Posterior cingulate gyrus (tissue), 11 donors: ENCODE data around the gene LAPTM4A.

Experiments used
- DNase-seq, 10 donors: peaks; one replicate each; pipeline versions ENCODE4 v3.0.0 to v3.0.0-alpha.2; 2020 to 2021; ENCODE audit warnings: mixed read lengths in 3 of 10
- intact Hi-C: fragments of 100-400 bp; cut with DNase I; formaldehyde crosslinking; loops from one replicate; pipeline ENCODE4 v1.15.1; 2023

LAPTM4A gene

DNA sequence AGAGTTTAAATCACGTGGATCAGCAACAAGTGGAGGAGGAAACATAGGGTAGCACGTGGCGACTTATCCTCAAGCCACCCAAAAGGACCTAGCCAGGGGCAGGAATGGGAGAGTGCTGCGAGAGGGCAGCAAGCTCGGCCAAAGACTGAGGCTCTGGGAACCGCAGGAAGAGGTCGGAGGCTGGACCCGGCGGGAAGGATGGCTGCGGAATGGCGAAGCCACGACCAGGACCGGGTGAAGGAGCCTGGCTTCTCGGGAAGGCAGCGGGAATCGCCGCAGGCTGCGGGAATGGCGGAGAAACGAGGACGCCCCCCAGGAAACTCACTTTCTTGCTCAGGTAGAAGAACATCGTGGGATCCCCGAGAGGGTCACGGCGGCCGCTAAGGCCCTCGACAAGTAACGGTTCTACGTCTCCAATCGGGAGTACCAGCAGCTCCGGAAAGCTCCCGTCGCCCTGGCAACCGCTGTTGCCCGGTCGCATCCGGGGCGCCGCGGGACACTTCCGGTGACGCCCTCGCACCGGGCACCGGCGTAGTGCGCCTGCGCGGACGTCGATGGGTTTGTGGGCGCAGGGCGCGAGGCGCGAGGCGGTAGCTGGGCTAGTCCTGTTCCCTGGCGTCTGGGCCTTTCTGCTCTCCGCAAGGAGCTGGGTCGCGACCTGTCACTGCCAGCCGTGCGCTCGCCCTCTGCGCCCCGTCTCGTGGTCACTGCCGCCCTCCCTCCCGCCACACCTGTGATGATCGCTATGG lies 61.6 kb downstream of the LAPTM4A start, which contains the start of gene WDR35:
Gene WDR35 (minus strand): TSS at position 439 of the 749 bp plus-strand sequence. CDS start 90 bp downstream, at position 349.
- peak; percentile 82 to 98 (median 89) for DNase-seq
- intact Hi-C loops = loop anchor here (2.0 to 5.0 kb wide), 2 partner anchors 61 to 88 kb away; partner anchors contain the start of genes LAPTM4A and TTC32

DNA sequence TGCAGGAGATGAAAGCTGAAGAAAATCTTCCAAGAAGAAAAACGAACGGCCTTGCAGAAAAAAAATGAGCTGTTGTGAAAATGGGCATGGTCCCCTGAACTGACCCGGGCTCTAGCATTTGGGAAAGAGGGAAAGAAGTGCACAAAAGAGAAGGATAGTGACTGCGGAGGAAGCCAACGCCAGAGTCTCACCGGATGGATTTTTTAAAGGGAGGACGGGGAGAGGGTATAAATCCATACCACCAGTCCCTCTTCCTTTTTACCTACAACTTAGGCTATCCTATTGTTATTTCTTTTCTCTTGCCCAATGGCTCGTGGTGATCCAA lies 62.1 kb downstream of the LAPTM4A start:
- intact Hi-C loops = loop anchor here (5.0 kb wide), 1 partner anchor 87 kb away; the partner anchor contains the start of gene TTC32
- no peak for DNase-seq

- intact Hi-C loops = loop anchor here (5.0 kb wide), 1 partner anchor 86 kb away; the partner anchor contains the start of gene TTC32
These were observed 62.8 kb downstream of the LAPTM4A start for GRCh38 chr2:19988600-19988999.

DNA sequence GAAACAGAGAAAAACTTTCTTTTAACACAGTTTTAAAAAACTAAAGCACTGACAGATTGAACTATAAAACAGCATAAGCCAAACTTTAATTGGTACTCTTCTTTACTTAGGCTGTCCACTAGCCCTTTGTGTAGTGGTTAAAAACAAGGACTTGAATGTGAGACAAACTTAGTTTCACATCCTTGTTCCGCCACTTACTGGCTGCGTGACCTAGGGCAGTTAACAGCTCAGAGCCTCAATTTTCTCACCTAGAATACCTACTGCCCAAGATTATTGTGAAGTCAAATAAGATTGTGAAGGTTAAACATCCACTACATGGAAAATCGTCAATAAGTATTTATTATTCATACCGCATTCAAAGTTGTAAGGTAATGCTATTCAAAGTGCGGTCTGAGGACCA lies 63.5 kb downstream of the LAPTM4A start:
- intact Hi-C loops = loop anchor here (5.0 kb wide), 1 partner anchor 86 kb away; the partner anchor contains the start of gene TTC32
- DNase-seq = no peak

More at GRCh38 chr2:19988600-19988999, 62.8 kb downstream of the LAPTM4A start:
- no peak for DNase-seq
